ENCODE measurements around the gene CFAP107. TPM values are rescaled to one million over a fixed set of nuclear protein-coding genes. Genes with fewer than 3 reads are reported as not detected.
"Not testable (repeated sequence)": the region's sequence is repeated elsewhere in the genome, so short reads cannot be mapped to it uniquely, and the experiment has no call there.

Gene CFAP107
- polyA plus RNA-seq, 2 donors, result not detected

DNA sequence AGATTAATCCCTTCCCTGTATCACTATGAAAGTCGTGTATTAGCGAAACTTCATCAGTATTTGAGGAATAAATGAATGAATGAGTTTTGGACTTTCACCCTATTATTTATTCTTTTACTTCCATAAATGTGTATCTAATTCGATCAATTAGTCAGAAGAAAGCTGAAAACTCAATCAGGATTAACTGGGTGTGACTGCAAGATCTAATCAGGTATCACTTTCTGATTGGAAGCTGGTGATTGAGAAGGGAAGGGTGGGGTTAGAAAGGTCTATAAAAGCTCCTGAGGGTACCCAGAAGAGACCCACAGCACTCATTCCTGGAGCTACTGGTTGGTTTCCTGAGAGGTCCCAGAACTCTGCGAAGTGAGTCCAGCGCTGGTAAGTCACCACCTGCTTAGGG lies 45.1 kb downstream of the CFAP107 start, which contains the start of gene PRAMEF1:
Gene PRAMEF1, plus strand, starts transcription at position 301 of the 400 bp plus-strand sequence. CDS start 1,831 bp downstream, outside the sequence.
- not testable (repeated sequence) for H3K9me3 ChIP-seq (ENCODE audit: control insufficient read depth in 2 of 2, insufficient read depth in 1 of 2, low read depth in 1 of 2, low read length in 1 of 2); H3K4me3 ChIP-seq (ENCODE audit: low read depth in 1 of 2, low read length in 2 of 2); H3K4me1 ChIP-seq (ENCODE audit: control insufficient read depth in 2 of 2, insufficient read depth in 2 of 2, low read length in 1 of 2); H3K27me3 ChIP-seq (ENCODE audit: control insufficient read depth in 1 of 2, insufficient read depth in 2 of 2, low read length in 2 of 2); H3K27ac ChIP-seq (ENCODE audit: low read depth in 2 of 2, low read length in 1 of 2); H3K36me3 ChIP-seq (ENCODE audit: control insufficient read depth in 2 of 2, insufficient read depth in 2 of 2, low read length in 1 of 2)
- 75 to 83% methylated on average over 5 of the region's 5 CpGs for WGBS, 2 donors

DNA sequence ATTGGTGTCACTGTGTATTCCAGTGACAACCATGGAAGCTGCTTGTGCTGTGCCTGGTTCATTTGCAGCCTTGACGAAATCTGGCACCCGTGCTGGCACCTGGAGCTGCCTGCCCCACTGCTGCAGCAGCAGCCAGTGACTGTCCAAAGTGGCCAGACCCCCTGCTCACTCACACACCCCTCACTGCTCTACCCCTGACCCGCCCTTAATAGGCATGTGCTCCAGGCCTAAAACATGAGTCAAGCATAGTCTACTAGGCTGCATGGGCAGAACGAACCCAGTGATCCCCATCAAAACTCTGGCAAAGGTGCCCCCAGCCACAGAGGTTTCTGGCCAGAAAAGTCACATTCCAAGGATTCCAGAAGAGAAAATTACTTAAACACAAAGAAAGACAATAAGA lies 52.9 kb downstream of the CFAP107 start:
- Histone ChIP-seq H3K27me3 (ENCODE audit: control insufficient read depth in 1 of 2, insufficient read depth in 2 of 2, low read length in 2 of 2) (no peaks in the 10 kb centered on the region), H3K27ac (ENCODE audit: low read depth in 2 of 2, low read length in 1 of 2) (no peak overlapping the region), H3K36me3 (ENCODE audit: control insufficient read depth in 2 of 2, insufficient read depth in 2 of 2, low read length in 1 of 2) (no peaks in the 10 kb centered on the region), H3K4me1 (ENCODE audit: control insufficient read depth in 2 of 2, insufficient read depth in 2 of 2, low read length in 1 of 2) (no peaks in the 10 kb centered on the region), H3K9me3 (ENCODE audit: control insufficient read depth in 2 of 2, insufficient read depth in 1 of 2, low read depth in 1 of 2, low read length in 1 of 2) (no peaks in the 10 kb centered on the region), H3K4me3 (ENCODE audit: low read depth in 1 of 2, low read length in 2 of 2) (no peak overlapping the region)
- WGBS, 2 donors, result 37 to 51% methylated on average over 4 of the region's 4 CpGs

DNA sequence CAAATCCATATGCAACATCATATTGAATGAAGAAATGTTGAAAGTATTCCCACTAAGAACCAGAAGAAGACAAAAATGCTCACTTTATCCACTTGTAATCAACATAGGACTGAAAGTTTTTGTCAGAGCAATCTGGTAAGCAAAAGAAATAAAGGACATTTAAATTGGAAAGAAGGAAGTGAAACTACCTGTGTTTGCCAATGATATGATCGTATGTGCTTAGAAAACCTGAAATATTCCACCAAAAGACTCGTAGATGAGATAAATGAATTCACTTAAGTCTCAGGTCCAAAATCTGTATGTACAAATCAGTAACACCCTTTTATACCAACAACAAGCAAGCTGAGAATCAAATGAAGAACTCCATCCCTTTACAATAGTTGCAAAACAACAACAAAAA lies 53.7 kb downstream of the CFAP107 start:
- Histone ChIP-seq H3K27me3 (ENCODE audit: control insufficient read depth in 1 of 2, insufficient read depth in 2 of 2, low read length in 2 of 2) (no peaks in the 10 kb centered on the region), H3K9me3 (ENCODE audit: control insufficient read depth in 2 of 2, insufficient read depth in 1 of 2, low read depth in 1 of 2, low read length in 1 of 2) (no peaks in the 10 kb centered on the region), H3K4me1 (ENCODE audit: control insufficient read depth in 2 of 2, insufficient read depth in 2 of 2, low read length in 1 of 2) (no peaks in the 10 kb centered on the region), H3K36me3 (ENCODE audit: control insufficient read depth in 2 of 2, insufficient read depth in 2 of 2, low read length in 1 of 2) (no peaks in the 10 kb centered on the region), H3K4me3 (ENCODE audit: low read depth in 1 of 2, low read length in 2 of 2) (no peak overlapping the region), H3K27ac (ENCODE audit: low read depth in 2 of 2, low read length in 1 of 2) (no peak overlapping the region)
- WGBS, 2 donors, result 60 to 76% methylated on average over 2 of the region's 2 CpGs

DNA sequence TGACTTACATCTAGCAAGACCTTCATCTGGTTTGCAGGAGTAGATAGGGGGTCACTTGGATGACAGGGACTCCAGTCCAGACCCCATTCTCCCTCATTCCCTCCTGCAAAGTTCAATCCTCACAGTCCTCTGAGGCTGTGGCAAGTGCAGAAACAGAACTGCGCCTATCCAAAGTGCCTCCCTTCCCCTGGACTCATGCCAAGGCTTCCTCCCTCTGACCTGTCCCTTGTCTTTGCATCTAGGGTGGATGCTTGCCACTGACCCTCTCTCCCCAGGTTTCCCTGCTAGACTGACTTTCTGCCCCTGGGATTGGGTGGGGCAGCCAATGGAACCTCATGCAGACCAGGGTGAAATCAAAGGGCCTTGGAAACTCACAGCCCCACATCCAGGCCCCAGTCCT lies 63.9 kb downstream of the CFAP107 start:
- H3K9me3 ChIP-seq (ENCODE audit: control insufficient read depth in 2 of 2, insufficient read depth in 1 of 2, low read depth in 1 of 2, low read length in 1 of 2), result peaks cover 0 to 4% of the 10 kb centered on the region in 2 donors
- 85 to 92% methylated on average over 1 of the region's 1 CpG for WGBS, 2 donors
- no peaks in the 10 kb centered on the region for H3K4me1 ChIP-seq (ENCODE audit: control insufficient read depth in 2 of 2, insufficient read depth in 2 of 2, low read length in 1 of 2)

DNA sequence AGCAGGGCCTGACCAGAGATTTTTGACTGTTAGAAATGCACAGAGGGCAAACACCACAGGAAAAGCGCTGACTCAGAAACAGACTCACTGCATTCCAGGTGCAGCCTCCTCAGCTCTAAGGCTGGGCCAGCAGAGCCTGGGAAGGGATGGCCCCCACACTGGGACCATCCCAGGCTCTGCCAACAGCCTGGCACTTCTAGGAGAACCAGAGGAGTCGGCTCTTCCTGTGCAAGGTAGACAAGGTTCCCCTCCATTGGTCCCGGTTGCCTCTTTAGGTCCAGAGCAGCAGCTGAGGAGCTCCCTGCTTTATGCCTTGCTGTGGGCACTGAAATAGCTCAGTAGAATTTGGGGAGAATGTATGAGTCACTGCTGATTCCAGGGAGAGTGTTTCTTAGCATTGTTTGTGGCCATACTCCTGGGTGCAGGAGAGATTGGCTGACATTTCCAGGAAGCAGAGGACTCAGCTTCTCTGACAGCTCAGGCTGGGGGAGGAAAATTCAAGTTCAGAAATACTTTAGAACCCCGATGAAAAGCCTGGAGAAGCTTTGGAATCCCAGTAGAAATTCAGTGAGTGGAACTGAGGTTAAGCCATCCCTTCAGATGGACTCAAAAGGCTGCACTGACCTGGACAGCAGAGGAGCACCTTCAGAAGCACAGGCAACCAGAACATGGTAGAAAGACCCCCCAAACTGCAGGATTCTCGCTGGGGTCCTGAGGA lies 64.8 kb downstream of the CFAP107 start:
- Histone ChIP-seq H3K27me3 (ENCODE audit: control insufficient read depth in 1 of 2, insufficient read depth in 2 of 2, low read length in 2 of 2) (no peaks in the 10 kb centered on the region), H3K4me3 (ENCODE audit: low read depth in 1 of 2, low read length in 2 of 2) (no peak overlapping the region), H3K27ac (ENCODE audit: low read depth in 2 of 2, low read length in 1 of 2) (no peak overlapping the region), H3K9me3 (ENCODE audit: control insufficient read depth in 2 of 2, insufficient read depth in 1 of 2, low read depth in 1 of 2, low read length in 1 of 2) (peaks cover 0 to 4% of the 10 kb centered on the region in 2 donors), H3K36me3 (ENCODE audit: control insufficient read depth in 2 of 2, insufficient read depth in 2 of 2, low read length in 1 of 2) (no peaks in the 10 kb centered on the region), H3K4me1 (ENCODE audit: control insufficient read depth in 2 of 2, insufficient read depth in 2 of 2, low read length in 1 of 2) (no peaks in the 10 kb centered on the region)
- WGBS, 2 donors, result 62 to 71% methylated on average over 5 of the region's 5 CpGs

More for the DNA sequence above, 63.9 kb downstream of the CFAP107 start:
- Histone ChIP-seq H3K27ac (ENCODE audit: low read depth in 2 of 2, low read length in 1 of 2) (no peak overlapping the region), H3K27me3 (ENCODE audit: control insufficient read depth in 1 of 2, insufficient read depth in 2 of 2, low read length in 2 of 2) (no peaks in the 10 kb centered on the region), H3K36me3 (ENCODE audit: control insufficient read depth in 2 of 2, insufficient read depth in 2 of 2, low read length in 1 of 2) (no peaks in the 10 kb centered on the region), H3K4me3 (ENCODE audit: low read depth in 1 of 2, low read length in 2 of 2) (no peak overlapping the region)

DNA sequence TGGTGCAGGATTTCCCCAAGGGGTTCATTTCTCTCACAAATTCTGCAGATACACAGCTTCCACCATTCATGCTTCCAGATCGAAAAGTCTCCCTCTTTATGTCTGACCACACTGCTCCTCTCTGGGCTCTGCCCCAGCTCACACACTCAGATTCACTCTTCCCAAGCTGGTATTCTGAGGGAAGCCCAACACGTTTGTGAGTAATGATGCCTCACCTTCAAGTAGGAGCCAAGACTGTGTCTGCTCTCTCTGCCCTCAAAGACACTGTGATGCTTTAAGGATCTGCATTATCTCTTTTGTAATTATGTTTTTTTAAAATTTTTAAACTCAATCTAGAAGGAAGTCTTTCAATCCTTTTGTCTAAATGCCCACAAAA lies 65.4 kb downstream of the CFAP107 start:
- H3K9me3 ChIP-seq (ENCODE audit: control insufficient read depth in 2 of 2, insufficient read depth in 1 of 2, low read depth in 1 of 2, low read length in 1 of 2), result peaks cover 0 to 3% of the 10 kb centered on the region in 2 donors
- H3K27ac ChIP-seq (ENCODE audit: low read depth in 2 of 2, low read length in 1 of 2), result no peak overlapping the region
- H3K36me3 ChIP-seq (ENCODE audit: control insufficient read depth in 2 of 2, insufficient read depth in 2 of 2, low read length in 1 of 2), result no peaks in the 10 kb centered on the region
- WGBS, 2 donors, result 48% methylated on average over 2 of the region's 2 CpGs
- no peaks in the 10 kb centered on the region for H3K27me3 ChIP-seq (ENCODE audit: control insufficient read depth in 1 of 2, insufficient read depth in 2 of 2, low read length in 2 of 2)
- no peak overlapping the region for H3K4me3 ChIP-seq (ENCODE audit: low read depth in 1 of 2, low read length in 2 of 2)
- no peaks in the 10 kb centered on the region for H3K4me1 ChIP-seq (ENCODE audit: control insufficient read depth in 2 of 2, insufficient read depth in 2 of 2, low read length in 1 of 2)

Other genes with a start within 250 kb of the CFAP107 start
- 10 to 100 TPM; 73.1 to 83.7 TPM for gene DHRS3, start 128.0 kb upstream of the CFAP107 start, polyA plus RNA-seq
- gene AADACL4, start 102.1 kb upstream of the CFAP107 start, polyA plus RNA-seq, result not detected
- gene AADACL3, start 30.1 kb upstream of the CFAP107 start, polyA plus RNA-seq, result not detected
- not detected for gene PRAMEF12, start 27.5 kb downstream of the CFAP107 start, polyA plus RNA-seq
- not detected for gene PRAMEF1, start 45.2 kb downstream of the CFAP107 start, polyA plus RNA-seq
- not detected for gene PRAMEF11, start 85.2 kb downstream of the CFAP107 start, polyA plus RNA-seq
- not detected for gene HNRNPCL1, start 102.5 kb downstream of the CFAP107 start, polyA plus RNA-seq
- not detected for gene PRAMEF2, start 110.9 kb downstream of the CFAP107 start, polyA plus RNA-seq
- not detected for gene PRAMEF4, start 140.0 kb downstream of the CFAP107 start, polyA plus RNA-seq
- not detected for gene PRAMEF10, start 152.1 kb downstream of the CFAP107 start, polyA plus RNA-seq
- not detected for gene PRAMEF7, start 170.4 kb downstream of the CFAP107 start, polyA plus RNA-seq
- not detected for gene PRAMEF6, start 201.4 kb downstream of the CFAP107 start, polyA plus RNA-seq